Fibroblast of peridontal ligament (primary cell): ENCODE data around the gene TFAP2D.

Experiments used
- DNase-seq: peaks from one replicate; pipeline ENCODE4 v3.0.0-alpha.2; 2010; ENCODE audit errors: extremely low read depth

The TFAP2D gene

DNA sequence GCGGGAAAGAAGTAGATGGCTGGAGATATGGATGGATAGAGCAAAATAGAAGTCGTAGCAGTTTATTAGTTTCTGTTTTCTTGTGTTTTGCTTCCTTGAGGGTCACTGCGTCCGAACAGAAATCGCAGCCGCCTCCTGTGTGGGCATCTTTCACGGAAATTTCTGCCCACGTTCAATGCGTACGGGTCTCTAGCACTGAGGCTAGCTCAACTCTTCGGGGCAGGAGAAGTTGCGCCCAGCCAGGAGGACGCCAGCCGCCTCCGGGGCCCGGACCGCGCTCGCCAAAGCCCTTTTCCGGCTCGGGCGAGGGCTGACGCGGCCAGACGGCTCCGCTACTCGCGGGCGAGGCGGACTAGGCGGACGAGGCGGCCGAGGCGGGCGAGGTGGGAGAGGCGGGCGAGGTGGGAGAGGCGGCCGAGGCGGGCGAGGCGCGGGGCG is 106.2 kb downstream of the TFAP2D start:
- DNase-seq: no peak

DNA sequence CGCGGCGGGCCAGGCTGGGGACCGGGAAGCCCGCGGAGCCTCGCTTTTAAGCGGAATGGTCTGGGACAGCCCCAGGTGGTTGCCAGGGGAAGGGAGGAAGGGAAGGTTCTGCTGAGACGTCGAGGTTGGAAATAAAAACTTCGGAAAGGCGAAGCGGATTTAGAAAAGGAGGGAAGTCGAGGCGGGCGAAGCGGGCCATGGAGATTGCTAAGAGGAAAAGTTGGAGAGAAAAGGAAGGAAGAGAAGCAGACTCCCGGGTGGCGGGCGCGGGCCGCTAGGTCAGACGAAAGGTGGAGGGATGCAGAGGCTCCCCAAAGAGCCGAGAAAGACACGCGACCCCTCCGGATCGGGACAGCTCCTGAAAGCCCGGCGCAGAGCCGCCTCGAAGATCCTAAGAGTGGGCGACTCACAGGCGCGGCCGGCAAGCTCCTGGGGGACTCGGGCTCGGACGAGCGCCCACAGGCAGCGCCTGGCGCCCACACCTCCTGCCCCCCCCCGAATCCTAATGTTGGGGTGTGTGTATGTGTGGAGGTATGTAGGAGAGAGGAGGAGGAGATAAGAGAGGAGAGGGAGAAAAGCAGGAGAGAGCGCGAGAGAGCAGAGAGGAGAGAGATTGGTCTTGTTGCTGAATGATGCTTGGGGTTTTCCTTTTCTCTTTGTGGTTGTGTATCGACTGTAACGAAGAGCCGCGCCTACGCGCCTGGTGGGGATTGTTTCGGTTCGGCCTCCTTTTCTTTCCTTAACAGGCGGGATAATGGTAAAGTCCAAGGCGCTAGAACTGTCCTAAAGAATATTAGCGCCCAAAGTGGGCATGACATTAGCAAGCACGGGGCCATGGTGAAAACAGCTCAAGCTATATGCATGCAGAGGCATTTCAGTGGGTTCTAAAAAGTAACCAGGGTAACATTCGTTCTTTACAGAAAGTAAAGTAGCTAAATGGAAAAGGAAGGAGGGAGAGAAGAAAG is 106.9 kb downstream of the TFAP2D start:
- no peak for DNase-seq

DNA sequence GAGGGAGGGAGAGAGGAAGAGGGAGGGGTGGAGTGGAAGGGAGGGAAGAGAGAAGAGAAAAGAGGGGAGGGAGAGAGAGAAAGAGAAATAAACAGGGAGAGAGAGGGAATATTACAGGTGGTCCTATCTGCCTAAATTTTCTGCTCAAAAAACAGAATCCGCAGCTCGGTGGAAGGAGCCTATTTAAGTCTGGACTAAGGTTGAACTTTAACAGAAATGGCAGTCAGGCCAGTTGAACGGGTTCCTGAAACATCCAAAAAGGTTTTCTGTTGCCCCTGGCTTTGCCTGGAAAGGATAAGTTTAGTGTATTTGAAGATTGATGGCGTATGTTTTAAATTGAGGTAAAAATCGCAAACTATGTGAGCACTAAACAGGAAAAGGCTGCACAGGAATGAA is 107.5 kb downstream of the TFAP2D start:
- DNase-seq: no peak

DNA sequence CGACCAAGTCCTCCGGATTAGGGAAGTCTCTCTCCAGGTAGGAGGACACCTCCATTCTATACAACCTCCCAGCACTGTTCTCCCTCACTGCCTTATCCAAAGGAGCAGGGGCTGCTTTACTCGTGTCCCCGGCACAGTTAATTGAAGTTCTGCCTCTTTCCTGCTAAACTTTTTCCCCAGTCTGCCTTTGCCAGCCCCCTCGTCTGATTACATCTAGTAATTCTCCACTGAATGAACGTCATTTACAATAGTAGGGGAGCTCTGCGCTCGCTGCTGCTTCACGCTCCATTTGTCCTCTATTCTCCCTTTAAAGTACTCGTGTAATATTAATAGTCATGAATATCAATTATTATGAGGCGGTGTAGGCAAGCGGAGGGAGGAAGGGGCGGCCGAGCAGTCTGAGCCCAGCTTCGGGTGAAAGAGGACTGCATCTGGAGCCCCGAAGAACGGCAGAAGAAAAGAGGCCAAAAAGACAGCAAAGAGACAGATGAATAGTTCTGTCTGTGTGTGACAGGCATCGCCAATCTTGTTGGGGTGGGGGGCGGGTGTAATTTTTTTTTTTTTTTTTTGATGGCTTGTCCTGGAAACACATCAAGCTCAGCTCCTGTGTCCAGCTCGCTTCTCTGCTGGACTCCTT is 108.2 kb downstream of the TFAP2D start:
- DNase-seq: no peak

DNA sequence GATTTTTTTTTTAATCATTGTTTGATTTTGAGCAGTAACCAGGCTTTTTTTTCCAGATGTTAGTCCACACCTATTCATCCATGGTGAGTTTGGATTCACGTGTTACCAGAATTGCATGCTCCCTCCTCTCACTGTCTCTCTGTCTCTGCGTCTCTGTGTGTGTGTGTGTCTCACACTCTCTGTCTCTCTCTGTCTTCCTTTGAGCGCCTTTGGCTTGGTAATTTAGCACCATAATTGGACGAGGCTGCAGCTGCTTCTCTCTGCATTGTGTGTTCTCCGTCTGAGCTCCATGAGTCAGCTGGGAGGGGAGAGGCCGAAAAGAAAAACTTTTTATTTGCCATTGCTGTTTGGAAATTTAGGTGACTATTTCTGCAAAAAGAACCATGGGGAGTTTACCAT is 108.8 kb downstream of the TFAP2D start:
- no peak for DNase-seq
